Sigmoid colon (tissue), 4 donors: ENCODE results near the gene OPRM1.

Experiments
- POLR2AphosphoS5 ChIP-seq, 4 donors: sonication (generic); formaldehyde crosslinking; IDR thresholded peaks; one replicate each; pipeline ENCODE4 v1.6.1; 2017; ENCODE audit warnings: antibody characterized with exemption in 4 of 4
- TF ChIP-seq, protein P1 (sequence below), 4 experiments: fragments of 450-650 bp in 3 of 4; fragments of 200-600 bp in 1 of 4; IDR thresholded peaks; one replicate each; pipeline ENCODE4 v1.5.1; 2016 to 2019; ENCODE audit warnings: antibody characterized with exemption in 4 of 4, mild to moderate bottlenecking in 3 of 4, moderate library complexity in 2 of 4

- no peak for TF ChIP-seq POLR2AphosphoS5 (IDR thresholded peaks at IDR 0.05)
- TF ChIP-seq, protein P1, sequence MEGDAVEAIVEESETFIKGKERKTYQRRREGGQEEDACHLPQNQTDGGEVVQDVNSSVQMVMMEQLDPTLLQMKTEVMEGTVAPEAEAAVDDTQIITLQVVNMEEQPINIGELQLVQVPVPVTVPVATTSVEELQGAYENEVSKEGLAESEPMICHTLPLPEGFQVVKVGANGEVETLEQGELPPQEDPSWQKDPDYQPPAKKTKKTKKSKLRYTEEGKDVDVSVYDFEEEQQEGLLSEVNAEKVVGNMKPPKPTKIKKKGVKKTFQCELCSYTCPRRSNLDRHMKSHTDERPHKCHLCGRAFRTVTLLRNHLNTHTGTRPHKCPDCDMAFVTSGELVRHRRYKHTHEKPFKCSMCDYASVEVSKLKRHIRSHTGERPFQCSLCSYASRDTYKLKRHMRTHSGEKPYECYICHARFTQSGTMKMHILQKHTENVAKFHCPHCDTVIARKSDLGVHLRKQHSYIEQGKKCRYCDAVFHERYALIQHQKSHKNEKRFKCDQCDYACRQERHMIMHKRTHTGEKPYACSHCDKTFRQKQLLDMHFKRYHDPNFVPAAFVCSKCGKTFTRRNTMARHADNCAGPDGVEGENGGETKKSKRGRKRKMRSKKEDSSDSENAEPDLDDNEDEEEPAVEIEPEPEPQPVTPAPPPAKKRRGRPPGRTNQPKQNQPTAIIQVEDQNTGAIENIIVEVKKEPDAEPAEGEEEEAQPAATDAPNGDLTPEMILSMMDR (IDR thresholded peaks at IDR 0.05), result no peak
Observed at GRCh38 chr6:154143753-154144152, 104.7 kb downstream of the OPRM1 start.
